Measurements from ENCODE around the gene COPA. TPM values are rescaled to one million over a fixed set of nuclear protein-coding genes. Genes with fewer than 3 reads are reported as not detected.
A peak's percentile ranks its signal among the peaks of the same experiment; 100 is the strongest.

Gene COPA
- total RNA-seq, 1 experiment from 2014 or later, result 155 TPM

DNA sequence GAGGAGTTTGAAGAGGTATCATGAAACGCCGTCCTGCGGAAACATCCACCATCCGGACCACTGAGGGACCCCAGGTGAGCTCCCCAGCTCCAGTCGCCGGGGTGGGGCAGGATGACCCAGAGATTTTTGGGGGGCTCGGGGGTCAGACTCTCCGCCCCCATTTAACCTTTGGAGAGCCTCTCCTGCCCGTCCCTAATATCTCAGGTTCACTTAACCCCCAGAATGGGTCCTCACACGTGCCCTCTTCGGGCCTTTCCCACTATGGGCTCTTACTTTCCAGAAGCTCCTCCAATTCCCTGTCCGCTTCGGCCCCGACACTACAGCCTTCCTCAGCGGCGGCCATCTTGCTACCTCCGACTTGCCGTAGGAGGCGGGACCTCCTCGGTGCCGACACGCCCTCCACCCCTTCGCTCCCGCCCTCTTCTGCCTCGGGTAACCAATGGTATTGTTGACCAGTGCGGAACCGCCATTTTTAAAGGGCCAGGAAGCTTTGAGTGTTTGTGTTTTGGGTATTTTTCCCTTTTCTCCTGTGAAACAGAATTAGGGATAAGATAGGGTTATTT, 58.2 kb downstream of the COPA start, which contains the start of gene PEX19:
PEX19 (minus strand) TSS at position 352 of the 563 bp plus-strand sequence; CDS start at position 343, 9 bp downstream.
- H3K4me1 Mint-ChIP-seq (ENCODE audit: low read depth, unreplicated experiment), result peaks cover 24% of the 10 kb centered on the region
- TF ChIP-seq, protein P1, sequence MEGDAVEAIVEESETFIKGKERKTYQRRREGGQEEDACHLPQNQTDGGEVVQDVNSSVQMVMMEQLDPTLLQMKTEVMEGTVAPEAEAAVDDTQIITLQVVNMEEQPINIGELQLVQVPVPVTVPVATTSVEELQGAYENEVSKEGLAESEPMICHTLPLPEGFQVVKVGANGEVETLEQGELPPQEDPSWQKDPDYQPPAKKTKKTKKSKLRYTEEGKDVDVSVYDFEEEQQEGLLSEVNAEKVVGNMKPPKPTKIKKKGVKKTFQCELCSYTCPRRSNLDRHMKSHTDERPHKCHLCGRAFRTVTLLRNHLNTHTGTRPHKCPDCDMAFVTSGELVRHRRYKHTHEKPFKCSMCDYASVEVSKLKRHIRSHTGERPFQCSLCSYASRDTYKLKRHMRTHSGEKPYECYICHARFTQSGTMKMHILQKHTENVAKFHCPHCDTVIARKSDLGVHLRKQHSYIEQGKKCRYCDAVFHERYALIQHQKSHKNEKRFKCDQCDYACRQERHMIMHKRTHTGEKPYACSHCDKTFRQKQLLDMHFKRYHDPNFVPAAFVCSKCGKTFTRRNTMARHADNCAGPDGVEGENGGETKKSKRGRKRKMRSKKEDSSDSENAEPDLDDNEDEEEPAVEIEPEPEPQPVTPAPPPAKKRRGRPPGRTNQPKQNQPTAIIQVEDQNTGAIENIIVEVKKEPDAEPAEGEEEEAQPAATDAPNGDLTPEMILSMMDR (IDR thresholded peaks at IDR 0.05; ENCODE audit: insufficient read depth in 1 of 2, low read depth in 1 of 2, low read length in 1 of 2, severe bottlenecking in 1 of 2, unreplicated experiment in 1 of 2), result no peak
- no peaks in the 10 kb centered on the region for H3K9me3 ChIP-seq
- peak within 1 kb of the TSS; percentile 70 for H3K4me3 ChIP-seq (ENCODE audit: low read depth, low read length)
- H3K36me3 Mint-ChIP-seq (ENCODE audit: insufficient read depth, unreplicated experiment), result peaks cover 63% of the 10 kb centered on the region
- ChIA-PET CTCF (interaction anchor here (0.6 to 1.6 kb wide), 4 partner anchors 33 to 207 kb away, joined by 3 to 6 read pairs (median 4); no protein-coding TSS in a partner anchor), POLR2A (interaction anchor here (0.5 to 2.1 kb wide), 3 partner anchors 9 to 24 kb away, joined by 3 to 21 read pairs (median 10); partner anchors contain the start of gene DCAF8)
- 0 out of 2 replicates have a peak, but pooled peaks cover 6% of the 10 kb centered on the region for H3K4me1 ChIP-seq
- H3K36me3 ChIP-seq (ENCODE audit: control insufficient read depth, insufficient read depth, low read length), result peaks cover 2% of the 10 kb centered on the region; the same call in 1 of the 2 replicates
- H3K4me3 Mint-ChIP-seq (ENCODE audit: unreplicated experiment), result peak within 1 kb of the TSS; percentile 99
- intact Hi-C loops (cut with micrococcal nuclease; ENCODE audit: unreplicated experiment), result loop anchor here (1.0 to 2.0 kb wide), 2 partner anchors 23 to 58 kb away; partner anchors contain the start of genes COPA, DCAF8 and NCSTN
- H3K27me3 Mint-ChIP-seq (ENCODE audit: insufficient read depth, unreplicated experiment), result no peaks in the 10 kb centered on the region
- H3K9me3 Mint-ChIP-seq (ENCODE audit: unreplicated experiment), result no peaks in the 10 kb centered on the region
- BruUV-seq (replicated peaks), result TSS peak; percentile 65
- H3K27me3 ChIP-seq (replicated peaks; ENCODE audit: control insufficient read depth, insufficient read depth, low read length), result no peaks in the 10 kb centered on the region
- peak within 1 kb of the TSS; percentile 99 for H3K27ac Mint-ChIP-seq (ENCODE audit: unreplicated experiment)
- peak; percentile 95 to 96 for DNase-seq

DNA sequence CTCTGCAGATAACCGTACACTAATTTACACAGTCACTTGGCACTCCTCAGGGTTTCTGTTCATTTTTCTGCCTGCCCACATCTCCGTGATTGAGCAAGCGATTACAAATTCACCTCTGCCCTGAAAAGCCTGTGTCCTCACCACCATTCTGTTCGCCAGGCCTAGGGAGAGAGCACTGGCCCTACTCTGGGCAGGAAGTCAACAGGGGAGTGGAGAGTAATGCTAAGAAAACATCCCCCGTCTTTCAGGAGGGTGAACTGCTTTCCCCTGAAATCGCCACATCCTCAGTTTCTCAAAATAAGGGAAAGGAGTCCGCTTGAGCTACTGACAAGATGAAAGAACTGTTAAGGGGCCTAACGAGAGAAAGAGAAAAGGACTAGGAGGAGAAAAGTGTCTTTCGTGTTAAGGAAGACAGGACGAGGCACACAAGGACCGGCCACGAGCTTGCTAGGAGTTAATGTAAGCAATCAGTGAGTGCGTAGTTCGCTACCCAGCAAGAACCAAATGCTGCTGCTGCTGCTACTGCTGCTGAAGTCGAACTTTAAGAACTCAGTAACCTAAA, 58.7 kb downstream of the COPA start:
- H3K36me3 ChIP-seq (ENCODE audit: control insufficient read depth, insufficient read depth, low read length), result peaks cover 2% of the 10 kb centered on the region; the same call in 1 of the 2 replicates
- intact Hi-C loops (cut with micrococcal nuclease; ENCODE audit: unreplicated experiment), result loop anchor here (2.0 kb wide), 1 partner anchor 58 kb away; the partner anchor contains the start of genes COPA and NCSTN
- Mint-ChIP-seq H3K36me3 (ENCODE audit: insufficient read depth, unreplicated experiment) (peaks cover 63% of the 10 kb centered on the region), H3K27me3 (ENCODE audit: insufficient read depth, unreplicated experiment) (no peaks in the 10 kb centered on the region), H3K9me3 (ENCODE audit: unreplicated experiment) (no peaks in the 10 kb centered on the region), H3K4me3 (ENCODE audit: unreplicated experiment) (peak overlapping the region; percentile 99), H3K27ac (ENCODE audit: unreplicated experiment) (peak overlapping the region; percentile 99), H3K4me1 (ENCODE audit: low read depth, unreplicated experiment) (peaks cover 24% of the 10 kb centered on the region)
- ChIA-PET POLR2A (interaction anchor here (1.7 to 2.1 kb wide), 2 partner anchors 22 to 24 kb away, joined by 10 to 21 read pairs; partner anchors contain the start of gene DCAF8), CTCF (interaction anchor here (0.6 to 1.6 kb wide), 3 partner anchors 65 to 206 kb away, joined by 3 to 6 read pairs (median 3); no protein-coding TSS in a partner anchor)
- 0 out of 2 replicates have a peak, but pooled peaks cover 6% of the 10 kb centered on the region for H3K4me1 ChIP-seq
- H3K9me3 ChIP-seq, result no peaks in the 10 kb centered on the region
- no peaks in the 10 kb centered on the region for H3K27me3 ChIP-seq (replicated peaks; ENCODE audit: control insufficient read depth, insufficient read depth, low read length)
- TSS peak; percentile 51 for BruUV-seq (replicated peaks)
- peak overlapping the region; percentile 70 for H3K4me3 ChIP-seq (ENCODE audit: low read depth, low read length)
- DNase-seq, result peak in 1 of 2 experiments; percentile 25
- TF ChIP-seq, protein P1 (IDR thresholded peaks at IDR 0.05; ENCODE audit: insufficient read depth in 1 of 2, low read depth in 1 of 2, low read length in 1 of 2, severe bottlenecking in 1 of 2, unreplicated experiment in 1 of 2), result no peak

DNA sequence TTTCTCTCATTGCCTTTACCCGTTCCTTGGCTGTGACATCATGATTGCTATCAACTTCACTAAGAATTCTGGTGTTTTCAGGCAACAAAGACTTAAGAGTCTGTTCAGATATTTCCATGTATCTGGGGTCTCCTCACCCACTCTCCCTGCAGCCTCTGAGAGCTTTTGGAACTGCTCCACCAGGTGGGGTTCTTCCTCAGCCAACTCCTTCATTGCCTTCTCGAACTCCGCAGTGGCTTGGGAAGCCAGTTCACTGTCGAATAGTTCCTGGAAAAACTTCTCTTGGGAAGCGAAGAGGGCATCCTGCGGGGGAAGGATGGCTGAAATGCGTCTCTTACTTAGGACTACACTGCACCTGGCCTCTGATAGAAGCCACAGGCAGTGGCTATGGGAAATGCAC, 60.2 kb downstream of the COPA start:
- ChIA-PET POLR2A (no interaction called here), CTCF (no interaction called here)
- Histone ChIP-seq H3K36me3 (ENCODE audit: control insufficient read depth, insufficient read depth, low read length) (peaks cover 4% of the 10 kb centered on the region), H3K4me1 (0 out of 2 replicates have a peak, but pooled peaks cover 6% of the 10 kb centered on the region), H3K27me3 (replicated peaks; ENCODE audit: control insufficient read depth, insufficient read depth, low read length) (no peaks in the 10 kb centered on the region), H3K4me3 (ENCODE audit: low read depth, low read length) (no peak overlapping the region), H3K9me3 (no peaks in the 10 kb centered on the region)
- Mint-ChIP-seq H3K4me1 (ENCODE audit: low read depth, unreplicated experiment) (peaks cover 24% of the 10 kb centered on the region), H3K27ac (ENCODE audit: unreplicated experiment) (no peak overlapping the region), H3K4me3 (ENCODE audit: unreplicated experiment) (no peak overlapping the region), H3K27me3 (ENCODE audit: insufficient read depth, unreplicated experiment) (no peaks in the 10 kb centered on the region), H3K9me3 (ENCODE audit: unreplicated experiment) (no peaks in the 10 kb centered on the region), H3K36me3 (ENCODE audit: insufficient read depth, unreplicated experiment) (peaks cover 62% of the 10 kb centered on the region)
- intact Hi-C loops (cut with micrococcal nuclease; ENCODE audit: unreplicated experiment), result no loop called here
- TF ChIP-seq, protein P1 (IDR thresholded peaks at IDR 0.05; ENCODE audit: insufficient read depth in 1 of 2, low read depth in 1 of 2, low read length in 1 of 2, severe bottlenecking in 1 of 2, unreplicated experiment in 1 of 2), result no peak
- no peak for DNase-seq
- BruUV-seq (replicated peaks), result no TSS peak

Data from Caco-2 (cell line).